ENCODE measurements around the gene GTF2A2. TPM values are rescaled to one million over a fixed set of nuclear protein-coding genes. Genes with fewer than 3 reads are reported as not detected.

Gene GTF2A2
- total RNA-seq, 1 donor from 2014 or later: 152 TPM

GRCh38 chr15:59689626-59690236 is 32.4 kb upstream of the GTF2A2 start:
- Histone ChIP-seq H3K27ac (ENCODE audit: low read depth, low read length) (peak overlapping the region; percentile 98), H3K9me3 (ENCODE audit: insufficient read depth, low read depth, low read length) (no peaks in the 10 kb centered on the region), H3K4me1 (ENCODE audit: insufficient read depth, low read length) (peaks cover 14% of the 10 kb centered on the region), H3K9ac (ENCODE audit: low read length) (peak overlapping the region; percentile 99), H4K20me1 (ENCODE audit: insufficient read depth, low read length) (peaks cover 36% of the 10 kb centered on the region), H3K4me3 (ENCODE audit: insufficient read depth, low read depth, low read length) (peak overlapping the region; percentile 97), H3K36me3 (ENCODE audit: insufficient read depth, low read length) (peaks cover 5% of the 10 kb centered on the region), H2AFZ (ENCODE audit: low read depth, low read length) (peak overlapping the region; percentile 20), H3K27me3 (ENCODE audit: insufficient read depth, low read length) (no peaks in the 10 kb centered on the region), H3K79me2 (ENCODE audit: insufficient read depth, low read length) (peaks cover 44% of the 10 kb centered on the region), H3K4me2 (ENCODE audit: low read length) (peak overlapping the region; percentile 87)
- no peak for TF ChIP-seq CTCF (IDR thresholded peaks at IDR 0.05; ENCODE audit: insufficient read depth, low read depth, low read length)
- no peak for TF ChIP-seq EZH2 (IDR thresholded peaks at IDR 0.05; ENCODE audit: insufficient read depth, low read length)
- Mint-ChIP-seq H3K27ac (ENCODE audit: unreplicated experiment) (peak overlapping the region; percentile 97), H3K4me1 (ENCODE audit: low read depth, unreplicated experiment) (peaks cover 16% of the 10 kb centered on the region), H3K4me3 (ENCODE audit: unreplicated experiment) (peak overlapping the region; percentile 90), H3K9me3 (ENCODE audit: unreplicated experiment) (no peaks in the 10 kb centered on the region), H3K27me3 (ENCODE audit: low read depth, unreplicated experiment) (no peaks in the 10 kb centered on the region), H3K36me3 (ENCODE audit: low read depth, unreplicated experiment) (no peaks in the 10 kb centered on the region)
- no peak for FAIRE-seq
- peak; percentile 26 for DNase-seq (ENCODE audit: low read depth)

- H2AFZ ChIP-seq (ENCODE audit: low read depth, low read length): peak within 1 kb of the TSS; percentile 71
- H3K79me2 ChIP-seq (ENCODE audit: insufficient read depth, low read length): peaks cover 52% of the 10 kb centered on the region
- H3K27ac Mint-ChIP-seq (ENCODE audit: unreplicated experiment): peak within 1 kb of the TSS; percentile 97
- peak within 1 kb of the TSS; percentile 99 for H3K9ac ChIP-seq (ENCODE audit: low read length)
- peak within 1 kb of the TSS; percentile 87 for H3K4me2 ChIP-seq (ENCODE audit: low read length)
- peak within 1 kb of the TSS; percentile 97 for H3K4me3 ChIP-seq (ENCODE audit: insufficient read depth, low read depth, low read length)
- FAIRE-seq: no peak
- no peak for TF ChIP-seq EZH2 (IDR thresholded peaks at IDR 0.05; ENCODE audit: insufficient read depth, low read length)
- TF ChIP-seq CTCF (IDR thresholded peaks at IDR 0.05; ENCODE audit: insufficient read depth, low read depth, low read length): no peak
- no peaks in the 10 kb centered on the region for H3K27me3 Mint-ChIP-seq (ENCODE audit: low read depth, unreplicated experiment)
- H3K36me3 ChIP-seq (ENCODE audit: insufficient read depth, low read length): peaks cover 5% of the 10 kb centered on the region
- peak; percentile 95 for DNase-seq (ENCODE audit: low read depth)
- H3K36me3 Mint-ChIP-seq (ENCODE audit: low read depth, unreplicated experiment): no peaks in the 10 kb centered on the region
- H3K4me1 ChIP-seq (ENCODE audit: insufficient read depth, low read length): peaks cover 14% of the 10 kb centered on the region
- H3K9me3 ChIP-seq (ENCODE audit: insufficient read depth, low read depth, low read length): no peaks in the 10 kb centered on the region
- peak within 1 kb of the TSS; percentile 90 for H3K4me3 Mint-ChIP-seq (ENCODE audit: unreplicated experiment)
- H3K27ac ChIP-seq (ENCODE audit: low read depth, low read length): peak within 1 kb of the TSS; percentile 98
- peaks cover 44% of the 10 kb centered on the region for H4K20me1 ChIP-seq (ENCODE audit: insufficient read depth, low read length)
- no peaks in the 10 kb centered on the region for H3K9me3 Mint-ChIP-seq (ENCODE audit: unreplicated experiment)
- H3K4me1 Mint-ChIP-seq (ENCODE audit: low read depth, unreplicated experiment): peaks cover 16% of the 10 kb centered on the region
- H3K27me3 ChIP-seq (ENCODE audit: insufficient read depth, low read length): no peaks in the 10 kb centered on the region
Observed at GRCh38 chr15:59688782-59689625, 31.7 kb upstream of the GTF2A2 start, which contains the start of gene BNIP2. BNIP2 (minus strand) TSS chr15:59689320; CDS start chr15:59682457, 6,863 bp downstream.
